ENCODE data around the gene SMAD5.
A peak's percentile ranks its signal among the peaks of the same experiment; 100 is the strongest.

Gene SMAD5

DNA sequence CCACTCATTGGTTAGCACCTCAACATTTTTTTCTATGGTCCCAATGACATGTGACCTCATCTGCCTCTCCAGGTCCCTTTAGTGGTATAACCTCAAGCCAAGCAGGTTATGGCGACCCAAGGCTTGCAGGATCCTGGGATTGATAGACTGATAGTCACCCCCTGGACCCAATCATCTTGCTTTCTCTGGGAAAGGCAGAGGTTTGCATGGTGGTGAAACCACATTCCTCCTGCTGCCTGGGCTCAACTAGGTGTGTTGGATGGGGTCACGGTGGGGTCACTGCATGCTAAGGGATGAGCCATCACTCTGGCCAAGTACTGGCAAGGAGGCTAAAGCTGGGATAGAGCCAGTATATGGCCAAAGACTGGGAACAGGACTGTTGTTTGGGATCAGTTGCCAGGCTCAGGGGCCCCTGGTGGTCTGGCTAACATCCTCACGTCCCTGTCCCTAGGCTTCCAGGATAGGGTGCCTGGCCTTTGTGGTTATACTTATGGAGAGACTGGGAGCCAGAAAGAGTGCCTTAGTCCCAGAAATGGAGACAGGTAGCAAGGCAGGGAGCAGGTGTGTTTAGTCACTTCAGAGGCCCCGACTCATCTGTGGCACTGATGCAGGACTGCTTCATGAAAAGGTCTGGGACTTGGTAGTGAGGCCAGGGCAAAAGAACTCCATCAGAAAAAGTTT, 65.0 kb downstream of the SMAD5 start:
- DNase-seq (ENCODE audit: low spot score): peak; percentile 76

DNA sequence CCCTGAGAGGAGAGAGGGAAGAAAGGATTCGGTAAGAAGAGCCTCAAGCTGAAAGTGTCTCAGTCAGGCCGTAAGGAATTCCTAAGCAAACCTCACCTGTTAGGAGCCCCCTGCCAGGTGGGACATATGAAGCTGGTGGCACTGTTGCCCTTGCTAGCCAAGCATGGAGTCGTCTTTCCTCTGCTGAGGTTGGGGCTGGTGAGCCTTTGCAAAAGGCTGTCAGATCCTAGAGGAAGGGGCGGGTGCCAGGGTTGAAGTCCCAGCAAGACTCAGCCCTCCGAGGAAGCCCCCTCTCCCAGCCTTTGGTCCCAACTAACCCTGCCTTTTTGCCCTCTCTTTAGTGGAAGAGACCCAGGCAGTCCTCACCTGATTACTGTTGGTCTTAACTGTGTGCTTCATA, 65.8 kb downstream of the SMAD5 start:
- DNase-seq (ENCODE audit: low spot score): no peak

DNA sequence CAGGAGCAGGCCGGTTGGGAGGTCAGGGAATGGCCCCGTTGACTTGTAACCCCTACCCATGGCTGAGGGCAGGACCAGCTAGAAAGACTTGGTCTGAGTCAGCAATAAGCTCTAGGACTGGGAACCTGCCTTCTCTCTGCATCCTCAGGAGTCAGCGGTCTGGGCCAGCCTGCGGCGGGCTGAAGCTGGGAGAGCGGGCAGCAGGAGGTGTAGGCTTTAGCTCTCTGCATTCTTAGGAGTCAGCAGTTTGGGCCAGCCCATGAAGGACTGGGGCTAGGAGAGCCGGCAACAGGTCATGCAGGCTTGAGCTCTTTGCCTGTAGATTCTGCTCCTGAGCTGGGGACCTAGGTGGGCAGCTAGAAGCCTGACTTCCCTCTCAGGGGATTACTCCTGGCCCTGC, 66.8 kb downstream of the SMAD5 start:
- DNase-seq (ENCODE audit: low spot score): no peak

DNA sequence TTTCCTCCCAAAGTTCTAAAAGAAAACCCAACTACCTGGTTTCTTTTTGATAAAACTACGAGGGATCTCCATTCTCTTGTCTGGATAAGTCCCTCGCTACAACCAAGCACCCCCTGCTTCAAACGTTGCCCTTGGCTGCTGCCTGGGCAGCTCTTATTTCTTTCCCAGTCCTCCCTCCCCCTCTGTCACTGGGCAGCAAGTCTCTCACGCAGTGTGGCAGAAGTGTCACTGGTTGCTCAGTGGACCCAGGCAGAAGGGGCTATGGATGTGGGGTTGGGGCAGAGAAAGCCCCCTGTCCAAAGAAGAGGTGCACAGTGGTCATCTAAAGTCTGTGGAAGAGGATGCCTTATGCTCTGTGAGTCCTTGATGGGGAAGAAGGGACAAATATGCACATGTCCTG, 67.5 kb downstream of the SMAD5 start:
- DNase-seq (ENCODE audit: low spot score): no peak

DNA sequence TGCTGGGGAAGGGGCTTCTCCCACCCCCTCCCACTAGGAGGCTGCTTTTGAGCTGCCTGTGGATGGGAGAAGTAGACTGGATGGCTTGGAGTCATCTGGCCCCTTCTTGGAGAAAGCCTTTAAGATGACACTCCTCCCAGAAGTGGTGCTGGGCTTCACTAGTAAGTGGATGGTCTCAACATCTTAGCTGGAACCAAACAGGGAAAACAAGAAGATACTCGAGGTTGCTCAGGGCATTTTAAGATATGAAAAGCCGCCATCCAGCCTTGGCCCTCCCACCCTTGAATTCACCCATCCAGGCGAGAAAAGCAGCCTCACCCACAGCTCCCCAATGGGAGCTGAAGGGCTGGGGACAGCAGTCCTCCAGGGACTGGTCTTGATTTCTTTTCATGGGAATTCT, 68.1 kb downstream of the SMAD5 start:
- no peak for DNase-seq (ENCODE audit: low spot score)

DNA sequence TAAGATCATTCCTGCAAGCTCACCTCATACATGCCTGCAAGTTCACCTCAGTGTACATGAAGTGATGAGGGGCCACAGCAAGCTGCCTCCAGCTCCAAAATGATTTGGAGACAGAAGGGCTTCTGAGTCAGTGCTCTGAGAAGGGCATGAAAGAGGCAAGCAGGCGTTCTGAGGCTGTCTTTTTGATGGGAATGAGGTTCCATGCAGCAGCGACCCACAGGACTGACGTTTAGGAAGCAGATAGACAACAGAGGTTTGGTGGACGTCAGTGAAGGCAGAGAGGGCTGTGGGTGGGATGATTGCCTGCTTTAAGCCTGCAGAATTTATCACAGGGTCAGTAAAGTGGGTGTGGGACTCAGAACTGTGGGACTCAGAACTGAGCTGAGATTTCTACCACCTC, 69.2 kb downstream of the SMAD5 start:
- no peak for DNase-seq (ENCODE audit: low spot score)

DNA sequence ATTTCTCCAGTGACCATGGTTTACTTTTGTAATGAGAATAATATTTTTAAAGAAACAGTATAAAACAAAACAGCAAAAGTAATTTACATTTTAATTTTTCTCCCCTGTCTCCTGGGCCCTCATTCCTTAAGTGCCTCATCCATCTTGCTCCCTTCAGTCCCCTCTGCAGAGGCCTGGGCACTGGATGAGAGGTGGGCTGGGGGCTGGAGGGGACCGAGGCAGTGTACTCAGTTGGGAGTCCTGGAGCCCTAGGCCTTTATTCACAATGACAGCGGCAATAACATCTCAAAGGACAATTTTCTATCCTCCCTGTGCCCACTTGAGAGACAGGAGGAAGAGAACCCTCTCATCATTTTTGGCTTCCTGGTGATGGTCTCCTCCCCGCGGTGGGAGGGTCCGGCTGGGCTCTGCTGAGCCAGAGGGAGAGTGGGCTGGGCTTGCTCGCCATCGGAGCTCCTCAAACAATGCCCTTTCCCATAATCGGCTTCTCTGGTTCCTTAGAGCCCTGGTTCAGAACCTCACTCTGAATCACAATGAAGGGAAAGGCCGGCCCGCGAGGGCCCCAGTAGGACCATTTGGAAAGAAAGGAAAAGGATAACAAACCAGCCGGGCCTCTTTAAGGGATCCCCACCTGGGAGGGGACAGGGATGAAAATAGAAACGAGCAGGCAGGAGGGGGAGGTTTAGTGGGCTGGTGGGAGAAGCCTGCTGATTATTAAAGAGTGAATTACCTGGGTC, 70.0 kb downstream of the SMAD5 start:
- DNase-seq (ENCODE audit: low spot score): no peak

DNA sequence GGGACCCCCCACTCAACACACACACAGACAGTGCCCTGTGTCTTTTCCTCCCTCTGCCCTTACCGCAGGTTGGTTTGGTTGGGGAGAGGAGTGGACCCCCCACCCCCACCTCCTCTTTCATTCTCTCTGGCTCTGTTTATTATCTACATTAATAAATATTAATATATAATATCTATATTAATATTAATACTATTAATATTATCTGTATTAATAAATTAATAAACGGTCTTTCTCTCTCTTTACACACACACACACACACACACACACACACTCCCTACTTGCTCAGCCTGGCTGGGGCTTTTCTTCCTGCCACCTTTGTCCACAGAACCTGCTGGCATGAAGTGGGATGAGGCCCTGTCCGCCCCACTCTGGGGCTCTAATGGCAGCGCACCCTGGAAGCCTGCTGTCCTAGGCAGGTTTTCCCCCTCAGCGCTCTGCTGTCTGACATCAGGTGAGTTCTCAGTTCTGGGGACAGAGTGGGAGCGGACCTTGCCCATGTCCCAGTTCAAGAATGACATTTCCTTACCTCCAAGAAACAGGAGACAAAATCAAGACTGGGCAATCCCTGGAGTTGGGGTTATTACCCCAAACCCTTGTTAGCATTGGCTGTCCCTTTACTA, 70.8 kb downstream of the SMAD5 start:
- no peak for DNase-seq (ENCODE audit: low spot score)

DNA sequence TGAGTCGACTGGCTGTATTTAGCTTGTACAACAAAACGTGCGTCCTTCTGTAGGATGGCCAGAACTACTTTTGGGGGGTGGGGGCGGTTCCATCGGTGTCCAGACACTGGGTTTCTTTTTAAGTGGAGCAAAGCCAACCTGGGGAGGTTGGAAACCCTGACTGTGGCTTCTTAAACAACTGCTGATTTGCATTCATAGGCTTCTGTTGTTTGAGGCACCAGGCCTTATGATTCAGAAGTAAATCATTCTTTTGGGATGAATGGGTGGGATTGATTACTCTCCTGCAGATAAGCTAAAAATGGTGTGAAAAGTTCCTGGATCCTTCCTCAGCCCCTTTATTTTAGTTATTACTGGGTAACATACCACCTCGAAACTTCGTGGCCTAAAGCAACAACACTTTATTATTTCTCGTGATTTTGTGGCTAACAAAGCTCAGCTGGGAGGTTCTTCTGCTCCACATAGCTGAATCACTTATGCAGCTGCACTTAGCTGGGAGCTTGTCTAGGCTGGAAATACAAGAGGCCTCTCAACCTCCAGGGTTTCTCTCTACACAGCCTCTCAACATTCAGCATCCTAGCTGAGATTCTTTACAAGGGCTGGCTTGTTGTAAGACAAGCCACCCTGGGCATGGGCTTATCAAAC, 72.5 kb downstream of the SMAD5 start:
- DNase-seq (ENCODE audit: low spot score): peak; percentile 49

DNA sequence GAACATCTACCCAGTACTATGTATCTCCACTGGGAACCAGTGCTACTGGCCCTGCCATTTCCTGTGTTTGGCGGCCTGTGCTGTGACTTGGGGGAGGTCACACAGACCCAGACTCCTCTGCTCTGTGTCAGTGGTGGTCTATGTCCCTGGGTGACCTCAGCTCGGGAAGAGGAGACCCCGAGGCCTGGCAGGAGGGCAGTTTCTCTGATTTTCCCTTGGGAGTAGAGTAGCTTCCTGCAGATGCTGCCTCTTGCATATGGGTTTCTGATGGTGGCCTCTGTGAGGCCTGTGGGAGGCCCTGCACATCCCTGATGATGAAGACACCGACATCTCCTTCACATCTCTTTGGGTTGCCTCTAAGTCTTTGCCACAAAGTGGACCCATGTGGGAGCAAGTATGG, 73.3 kb downstream of the SMAD5 start:
- no peak for DNase-seq (ENCODE audit: low spot score)

DNA sequence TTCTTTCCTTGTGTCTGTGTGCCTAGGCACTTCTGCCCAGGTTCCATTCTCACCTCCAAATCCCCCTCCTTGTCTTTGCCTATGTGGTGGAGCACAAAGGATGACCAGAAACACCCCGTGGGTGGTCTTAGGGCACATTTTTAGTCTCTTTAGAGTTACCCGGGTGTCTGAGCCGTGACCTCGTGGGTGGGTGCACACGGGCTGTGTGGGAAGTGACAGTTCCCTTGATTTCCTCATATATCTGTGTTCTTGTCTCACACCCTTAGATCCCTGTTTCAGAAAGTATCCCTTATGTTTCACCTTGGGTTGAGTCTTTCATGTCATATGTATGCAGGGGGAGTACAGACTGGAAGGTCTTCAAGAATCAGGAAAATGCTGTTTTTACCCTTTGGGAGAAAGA, 73.7 kb downstream of the SMAD5 start:
- DNase-seq (ENCODE audit: low spot score): no peak

DNA sequence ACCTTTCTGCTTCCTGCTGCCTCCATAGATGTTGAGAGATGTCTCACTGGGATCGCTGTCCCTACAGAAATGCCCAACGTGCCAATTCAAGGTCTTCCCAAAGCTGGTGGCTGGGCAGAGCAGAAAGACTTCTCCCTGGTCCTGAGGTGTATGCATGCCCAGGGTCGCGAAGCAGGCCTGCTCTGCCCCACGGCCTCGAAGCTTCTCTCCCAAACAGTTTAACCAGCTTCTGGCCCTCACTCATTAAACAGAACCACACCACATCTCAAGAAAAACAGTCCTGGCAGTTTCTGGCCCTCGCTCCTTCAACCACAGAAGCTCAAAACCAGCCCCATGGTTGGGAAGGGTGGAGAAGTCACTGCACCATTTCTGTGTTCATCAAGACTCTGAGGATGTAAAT, 75.0 kb downstream of the SMAD5 start:
- DNase-seq (ENCODE audit: low spot score): no peak

DNA sequence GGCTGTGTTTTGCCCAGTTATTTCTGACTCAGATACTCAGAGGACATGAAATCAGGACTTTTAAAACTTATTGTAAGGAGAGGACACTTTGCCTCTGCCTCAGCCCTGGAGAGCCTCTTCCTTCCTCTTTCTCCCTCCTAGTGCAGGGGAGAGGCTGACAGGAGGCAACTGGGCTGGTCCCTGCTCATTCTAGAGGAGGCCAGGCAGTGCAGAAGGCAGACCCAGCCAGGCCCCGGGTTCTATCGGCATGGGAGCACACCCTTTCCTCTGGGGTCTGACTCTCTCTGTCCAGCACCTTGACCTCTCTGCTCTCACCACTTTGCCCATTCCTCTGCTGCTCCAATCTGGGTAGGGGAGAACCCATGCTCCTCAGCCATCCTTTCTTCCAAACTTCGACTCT, 76.3 kb downstream of the SMAD5 start:
- DNase-seq (ENCODE audit: low spot score): no peak

DNA sequence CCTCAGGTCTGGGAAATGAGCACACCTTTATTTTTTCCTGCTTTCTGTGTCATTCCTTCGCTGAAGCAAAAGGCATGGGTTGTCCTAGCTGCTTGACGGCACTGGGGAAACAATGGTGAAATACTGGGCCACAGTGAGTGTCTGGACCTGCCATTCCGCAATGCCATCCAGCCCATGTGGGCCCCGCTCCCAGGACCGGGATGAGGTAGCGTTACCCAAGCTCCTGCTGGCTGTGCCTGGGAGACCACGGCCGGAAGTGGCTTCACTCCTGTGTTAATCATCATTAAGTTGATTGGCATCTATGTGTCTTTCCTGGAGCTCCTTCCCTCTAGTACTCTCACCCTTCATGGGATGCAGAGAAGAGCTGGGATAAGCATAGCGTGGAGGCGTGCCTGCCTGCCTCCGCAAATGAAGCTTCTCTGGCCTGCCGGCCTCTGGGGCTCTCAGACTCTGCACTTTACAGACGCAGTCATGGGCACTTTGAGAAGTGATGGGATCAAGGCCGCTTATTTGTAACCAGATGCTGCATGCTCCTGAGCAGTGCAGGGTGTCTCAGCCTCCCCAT, 76.8 kb downstream of the SMAD5 start:
- DNase-seq (ENCODE audit: low spot score): no peak

DNA sequence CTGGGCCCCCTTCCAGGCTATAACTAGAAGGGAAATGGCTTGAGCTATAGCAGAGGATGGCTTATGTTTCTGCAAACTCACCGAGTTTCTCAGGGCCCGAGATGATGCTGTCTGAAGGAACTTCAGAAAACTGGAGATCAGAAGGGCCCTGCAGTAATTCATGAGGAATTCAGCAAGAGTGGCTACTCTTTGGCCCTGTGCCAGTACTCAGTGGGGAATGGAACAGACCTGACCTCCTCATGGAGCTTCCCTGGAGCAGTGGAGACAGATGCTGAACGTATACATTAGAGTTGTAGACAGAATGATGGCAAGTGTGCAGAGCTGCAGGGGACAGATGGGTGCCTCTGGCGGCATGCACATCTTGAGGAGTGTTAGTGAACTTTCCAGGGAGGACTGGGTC, 77.6 kb downstream of the SMAD5 start:
- DNase-seq (ENCODE audit: low spot score): peak; percentile 18

DNA sequence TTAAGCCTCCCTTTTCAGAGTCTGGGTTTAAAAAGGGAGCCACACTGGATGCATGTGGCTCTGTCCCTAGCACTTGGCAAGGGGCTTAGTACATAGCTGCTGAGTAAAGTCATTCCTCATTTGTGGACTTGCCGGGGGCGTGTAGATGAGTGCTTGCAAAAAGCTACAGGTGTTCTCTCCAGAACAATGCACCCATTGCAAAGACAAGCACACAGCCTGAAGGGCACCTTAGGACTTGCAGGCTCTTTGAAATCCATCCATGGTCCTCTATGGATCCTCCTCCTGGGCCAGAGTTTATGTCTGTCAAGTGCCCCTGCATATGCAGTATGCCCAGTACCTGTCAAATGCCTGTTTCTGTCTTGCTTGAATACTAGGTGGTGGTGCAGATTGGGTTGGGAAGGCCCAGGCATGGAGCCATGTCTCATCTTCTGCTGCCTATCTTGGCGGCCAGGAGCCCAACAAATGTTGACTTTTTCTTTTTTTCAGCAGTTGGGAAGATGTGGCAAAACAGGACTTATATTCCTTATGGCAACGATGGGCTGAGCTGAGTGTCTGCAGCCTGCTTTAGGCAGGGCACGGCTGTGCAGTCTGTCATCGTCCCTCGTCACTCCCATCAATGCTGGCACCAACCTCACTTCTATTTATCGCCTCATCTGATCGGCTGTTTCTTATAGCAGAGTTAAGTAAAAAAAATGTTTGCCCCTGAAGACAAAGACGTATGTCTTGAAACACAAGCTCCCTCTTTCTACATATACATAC, 78.8 kb downstream of the SMAD5 start:
- no peak for DNase-seq (ENCODE audit: low spot score)

DNA sequence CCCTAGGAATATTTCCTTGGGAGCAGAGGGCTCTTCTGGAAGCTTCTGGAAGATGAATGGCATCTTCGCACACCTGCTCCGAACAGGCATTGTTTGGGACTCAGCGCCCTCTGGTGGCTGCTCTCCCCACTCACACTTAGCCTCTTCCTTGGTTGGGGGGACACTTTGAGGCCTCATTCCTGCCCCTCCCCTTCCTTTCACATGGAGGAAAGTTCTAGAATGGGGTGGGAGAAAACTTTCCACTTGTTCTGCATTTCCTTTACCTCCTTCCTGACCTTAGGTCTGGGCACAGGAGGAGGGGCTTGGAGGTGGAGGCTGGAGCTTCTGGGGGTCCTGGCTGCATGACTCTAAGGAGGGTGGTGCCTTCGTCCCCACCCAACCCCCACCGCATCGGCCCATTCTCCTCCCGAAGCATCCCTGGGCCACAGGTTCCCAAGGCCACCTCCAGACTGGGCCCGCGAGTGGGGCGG, 79.6 kb downstream of the SMAD5 start:
- DNase-seq (ENCODE audit: low spot score): peak; percentile 50

DNA sequence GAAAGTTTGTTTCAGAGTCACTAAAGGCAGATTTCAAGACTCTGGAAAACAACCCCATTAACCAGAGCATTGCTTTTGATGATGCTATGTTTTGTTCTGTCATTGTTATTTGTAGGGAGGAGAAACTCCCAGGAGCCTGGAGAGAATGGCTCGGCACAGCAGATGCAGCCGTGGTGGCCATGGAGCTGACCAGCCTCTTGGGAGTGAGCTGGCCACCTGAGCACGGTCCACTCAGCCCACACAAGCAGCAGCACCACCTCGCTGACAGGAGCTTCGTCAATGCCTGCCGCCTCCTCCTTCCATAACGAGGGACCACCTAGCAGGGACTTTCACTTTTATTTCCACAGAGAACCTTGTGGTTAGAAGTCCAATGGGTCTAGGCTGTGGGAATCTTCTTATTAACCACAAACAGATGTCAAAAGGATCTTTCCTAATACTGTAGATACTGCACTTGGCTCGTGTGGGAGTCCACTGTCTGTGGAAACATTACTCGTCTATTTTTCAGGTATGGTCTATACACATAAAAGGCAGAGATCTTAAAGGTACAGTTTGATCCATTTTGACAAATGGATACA, 81.4 kb downstream of the SMAD5 start:
- no peak for DNase-seq (ENCODE audit: low spot score)

DNA sequence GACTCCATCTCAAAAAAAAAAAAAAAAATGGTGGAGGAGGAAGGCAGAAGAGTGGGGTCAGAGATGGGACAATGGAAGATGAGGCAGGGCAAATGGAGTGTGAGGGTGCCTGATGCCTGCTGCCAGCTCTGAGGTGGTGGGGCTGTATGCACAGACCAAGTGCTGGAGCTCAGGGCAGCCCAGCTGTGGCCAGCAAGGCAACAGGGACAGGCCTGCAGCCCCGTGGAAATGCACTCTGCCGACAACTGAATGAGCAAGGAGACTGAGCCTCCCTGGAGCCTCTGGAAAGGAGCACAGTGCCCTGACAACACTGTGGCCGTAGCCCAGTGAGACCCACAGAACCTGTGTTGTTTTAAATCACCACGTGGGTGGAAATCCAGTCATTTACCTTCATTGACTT, 83.2 kb downstream of the SMAD5 start:
- DNase-seq (ENCODE audit: low spot score): no peak

DNA sequence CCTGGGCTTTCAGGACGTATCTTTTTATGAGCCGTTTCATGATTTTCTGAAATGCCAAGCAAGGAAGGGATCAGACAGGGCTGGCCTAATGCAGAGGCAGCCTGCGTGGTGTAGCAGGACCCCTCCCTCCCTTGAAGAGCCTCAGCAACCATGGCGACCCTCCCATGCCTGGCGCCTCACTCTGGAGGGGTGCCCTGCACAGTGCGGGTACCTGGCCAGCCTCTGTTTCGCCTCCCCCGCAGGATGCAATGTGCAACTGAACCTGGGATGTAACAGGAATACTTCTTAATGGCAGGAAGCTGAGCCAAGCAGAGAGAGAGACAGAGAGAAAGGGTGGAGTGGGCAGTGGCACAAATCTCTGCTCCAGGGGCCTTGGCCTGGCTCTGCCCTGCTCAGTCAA, 83.6 kb downstream of the SMAD5 start:
- no peak for DNase-seq (ENCODE audit: low spot score)

DNA sequence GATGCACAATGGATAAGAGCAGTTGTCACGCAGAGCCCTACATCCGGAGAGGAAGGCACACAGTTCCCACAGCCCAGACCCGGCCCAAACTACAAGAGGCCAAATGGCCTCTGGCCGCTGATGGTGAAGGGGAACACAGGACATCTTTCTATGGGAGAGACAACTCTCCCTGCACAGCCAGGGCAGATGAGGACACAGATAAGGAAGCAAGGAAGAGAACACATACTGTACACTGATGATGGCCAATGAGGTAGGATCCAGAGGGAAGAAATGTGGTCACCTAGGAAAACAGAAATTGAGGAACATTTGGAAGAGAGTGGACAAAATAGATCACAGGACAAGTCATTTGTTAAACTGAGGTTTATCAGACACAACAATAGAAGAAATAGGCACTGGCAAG, 88.7 kb downstream of the SMAD5 start:
- DNase-seq (ENCODE audit: low spot score): no peak

Measured in kidney tubule cell (primary cell).